Brain microvascular endothelial cell (primary cell): Measurements from ENCODE around the gene HES6.

Source experiments
- DNase-seq: peaks from one replicate; pipeline ENCODE4 v3.0.0-alpha.2; 2020
- H3K27ac ChIP-seq: fragments of 250-450 bp; sonication (Bioruptor Pico); 2 replicates; pipeline ENCODE4 v1.5.1; 2020; ENCODE audit warnings: mild to moderate bottlenecking, moderate library complexity
- H3K27me3 ChIP-seq: fragments of 250-450 bp; sonication (Bioruptor Pico); replicated peaks from 2 replicates; pipeline ENCODE4 v1.5.1; 2020; ENCODE audit warnings: mild to moderate bottlenecking
- H3K36me3 ChIP-seq: fragments of 250-450 bp; sonication (Bioruptor Pico); replicated peaks from 2 replicates; pipeline ENCODE4 v1.5.1; 2020; ENCODE audit warnings: mild to moderate bottlenecking
- H3K4me3 ChIP-seq: 2 replicates; pipeline ENCODE4 v1.5.1; 2011; ENCODE audit warnings: low read depth, mild to moderate bottlenecking, control low read depth, low read length, moderate library complexity
- in situ Hi-C: cut with HindIII; loops from 2 replicates; pipeline ENCODE4 v1.10.0; 2017; ENCODE audit warnings: low sequenced_read_pairs, low pct_ligation_motif_present
- TF ChIP-seq, protein P1 (sequence below): IDR thresholded peaks from 2 replicates; pipeline ENCODE4 v1.5.1; 2011; ENCODE audit warnings: low read depth, mild to moderate bottlenecking, moderate library complexity, low read length, control low read depth, inconsistent platforms; ENCODE audit errors: missing control alignments

Gene HES6

DNA sequence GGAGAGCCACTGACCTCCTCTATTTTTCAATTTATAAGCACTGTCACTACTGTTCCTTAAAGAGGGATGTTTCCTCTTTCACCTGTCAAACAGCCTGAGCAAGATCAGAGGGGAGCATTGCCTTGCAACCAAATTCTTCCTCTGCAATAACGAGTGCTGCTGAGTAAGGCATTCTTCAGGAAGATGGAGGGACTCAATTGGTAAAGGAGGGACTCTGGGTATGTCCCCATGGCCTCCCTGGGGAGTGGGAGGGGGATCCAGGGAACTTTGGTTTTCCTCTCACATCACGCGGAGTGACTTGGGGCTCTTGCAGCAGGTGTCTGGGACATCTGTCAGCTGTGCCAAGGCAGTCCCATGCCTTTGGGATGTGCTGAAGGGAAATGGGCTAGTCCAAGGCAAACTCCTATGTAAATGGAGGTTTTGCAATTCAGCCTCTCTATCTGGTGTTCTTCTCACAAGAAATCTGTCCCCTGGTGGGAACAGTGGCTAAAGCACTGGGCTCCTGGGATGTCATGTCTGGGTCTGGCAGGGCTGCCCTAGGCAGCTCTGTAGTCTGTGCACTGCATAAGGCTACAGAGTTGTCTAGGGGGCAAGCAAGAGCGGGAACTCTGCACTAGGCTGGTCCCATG, 14.4 kb upstream of the HES6 start:
- Histone ChIP-seq H3K27me3 (no peaks in the 10 kb centered on the region), H3K4me3 (no peak overlapping the region), H3K36me3 (no peaks in the 10 kb centered on the region), H3K27ac (no peak overlapping the region)
- DNase-seq, result no peak
- in situ Hi-C loops, result no loop called here
- TF ChIP-seq, protein P1, sequence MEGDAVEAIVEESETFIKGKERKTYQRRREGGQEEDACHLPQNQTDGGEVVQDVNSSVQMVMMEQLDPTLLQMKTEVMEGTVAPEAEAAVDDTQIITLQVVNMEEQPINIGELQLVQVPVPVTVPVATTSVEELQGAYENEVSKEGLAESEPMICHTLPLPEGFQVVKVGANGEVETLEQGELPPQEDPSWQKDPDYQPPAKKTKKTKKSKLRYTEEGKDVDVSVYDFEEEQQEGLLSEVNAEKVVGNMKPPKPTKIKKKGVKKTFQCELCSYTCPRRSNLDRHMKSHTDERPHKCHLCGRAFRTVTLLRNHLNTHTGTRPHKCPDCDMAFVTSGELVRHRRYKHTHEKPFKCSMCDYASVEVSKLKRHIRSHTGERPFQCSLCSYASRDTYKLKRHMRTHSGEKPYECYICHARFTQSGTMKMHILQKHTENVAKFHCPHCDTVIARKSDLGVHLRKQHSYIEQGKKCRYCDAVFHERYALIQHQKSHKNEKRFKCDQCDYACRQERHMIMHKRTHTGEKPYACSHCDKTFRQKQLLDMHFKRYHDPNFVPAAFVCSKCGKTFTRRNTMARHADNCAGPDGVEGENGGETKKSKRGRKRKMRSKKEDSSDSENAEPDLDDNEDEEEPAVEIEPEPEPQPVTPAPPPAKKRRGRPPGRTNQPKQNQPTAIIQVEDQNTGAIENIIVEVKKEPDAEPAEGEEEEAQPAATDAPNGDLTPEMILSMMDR, result no peak

DNA sequence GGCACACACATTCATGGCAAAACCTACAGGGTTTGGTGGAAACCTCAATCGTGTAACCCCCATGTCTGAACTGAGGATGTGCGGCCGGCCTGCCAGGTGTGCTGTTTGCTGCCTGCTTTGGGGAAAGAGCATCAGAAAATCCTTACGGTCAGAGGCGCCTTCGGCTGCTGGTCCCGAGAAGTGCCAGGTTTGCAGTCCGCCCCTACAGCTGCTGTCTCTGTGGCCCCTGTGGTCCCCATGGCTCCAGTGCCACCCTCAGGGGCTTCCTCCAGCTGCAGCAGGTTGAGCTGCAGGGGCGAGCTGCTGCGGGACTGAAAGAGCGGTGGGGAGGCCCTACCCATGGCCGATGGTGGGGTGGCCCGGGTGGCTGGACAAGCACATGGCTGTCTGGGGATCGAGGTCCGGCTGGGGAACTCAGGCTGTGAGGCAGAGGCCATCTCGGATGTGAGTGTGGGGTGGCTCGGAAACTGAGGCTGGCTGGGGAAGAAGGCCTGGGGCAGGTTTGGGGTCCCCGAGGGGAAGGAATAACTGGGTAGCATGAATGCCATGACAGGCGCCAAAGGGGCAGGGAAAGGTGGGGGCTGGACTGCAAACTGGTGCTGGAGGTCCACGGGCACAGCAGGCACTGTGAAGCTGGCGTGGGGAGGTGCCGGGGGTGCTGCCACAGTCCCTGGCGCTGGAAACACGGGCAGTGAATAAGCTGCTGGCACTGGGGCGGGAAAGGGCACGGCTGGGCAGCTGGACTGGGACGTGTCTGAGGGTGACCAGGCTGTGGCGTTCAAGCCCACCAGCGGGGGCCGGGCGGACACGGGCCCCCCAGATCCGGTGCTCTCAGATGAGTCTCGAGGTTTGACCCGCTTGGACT, 13.2 kb upstream of the HES6 start:
- no peak overlapping the region for H3K27ac ChIP-seq
- in situ Hi-C loops, result no loop called here
- H3K4me3 ChIP-seq, result no peak overlapping the region
- TF ChIP-seq, protein P1, result no peak
- H3K27me3 ChIP-seq, result no peaks in the 10 kb centered on the region
- H3K36me3 ChIP-seq, result no peaks in the 10 kb centered on the region
- DNase-seq, result no peak

DNA sequence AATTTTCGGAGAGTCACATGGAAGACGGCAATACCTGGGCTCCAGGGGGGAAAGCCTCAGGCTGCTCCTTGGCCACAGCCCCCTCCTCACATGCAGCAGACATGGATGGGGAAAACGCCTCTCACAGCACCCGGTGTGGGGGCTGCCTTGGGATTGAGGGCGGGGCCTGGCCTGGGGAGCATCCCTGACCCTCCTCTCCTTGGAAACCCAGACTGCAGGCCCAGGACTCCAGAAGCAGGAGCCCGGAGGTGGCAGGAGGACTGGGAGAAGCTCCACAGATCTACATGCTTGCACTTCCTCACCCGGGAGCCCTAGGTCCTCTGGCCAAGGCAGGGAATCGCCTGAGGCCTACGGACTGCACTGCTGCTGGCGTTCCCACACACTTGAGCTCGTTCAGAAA, 12.1 kb upstream of the HES6 start:
- Histone ChIP-seq H3K27me3 (no peaks in the 10 kb centered on the region), H3K4me3 (no peak overlapping the region), H3K27ac (no peak overlapping the region), H3K36me3 (no peaks in the 10 kb centered on the region)
- no peak for DNase-seq
- TF ChIP-seq, protein P1, result no peak
- in situ Hi-C loops, result no loop called here

DNA sequence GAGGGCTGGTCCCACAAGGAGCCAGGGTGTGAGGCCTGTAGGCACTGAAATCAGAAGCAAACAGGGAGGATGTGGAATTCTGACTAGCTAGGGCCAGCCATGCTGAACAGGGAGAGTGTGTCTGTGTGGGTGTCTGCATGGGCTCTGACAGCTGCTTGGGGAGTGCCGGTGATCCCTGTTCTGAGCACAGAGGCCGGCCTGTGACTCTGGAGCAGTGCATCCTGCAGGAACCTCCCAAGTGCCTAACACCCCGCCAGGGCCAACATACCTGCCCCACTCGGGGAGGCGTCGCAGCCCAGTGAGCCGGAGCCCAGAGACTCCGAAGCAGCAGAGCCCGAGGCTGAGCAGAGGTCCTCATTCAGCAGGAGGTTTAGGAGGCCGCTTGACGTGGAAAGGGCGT, 11.5 kb upstream of the HES6 start:
- DNase-seq, result no peak
- Histone ChIP-seq H3K27me3 (no peaks in the 10 kb centered on the region), H3K27ac (no peak overlapping the region), H3K4me3 (no peak overlapping the region), H3K36me3 (no peaks in the 10 kb centered on the region)
- TF ChIP-seq, protein P1, result no peak
- in situ Hi-C loops, result no loop called here

DNA sequence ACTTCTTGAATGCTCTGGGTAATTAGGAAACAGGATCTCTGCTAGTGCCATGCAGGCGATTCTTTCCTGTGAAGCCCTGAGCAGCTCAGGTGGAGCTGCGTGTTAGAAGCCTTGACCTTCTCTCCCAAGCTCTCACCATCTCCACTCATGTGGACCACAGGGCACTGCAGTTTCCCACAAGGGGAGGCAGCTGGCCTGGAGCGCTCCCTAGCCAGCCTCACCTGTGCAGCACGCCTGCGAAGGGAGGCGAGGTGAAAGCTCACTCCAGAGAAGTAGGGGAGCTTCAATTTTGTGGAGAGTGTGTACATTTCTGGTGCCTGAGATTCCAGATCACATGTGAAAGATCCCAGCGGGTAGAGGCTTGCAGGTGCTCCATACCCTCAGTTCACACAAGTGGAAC, 11.1 kb upstream of the HES6 start:
- H3K36me3 ChIP-seq, result no peaks in the 10 kb centered on the region
- no peak for DNase-seq
- TF ChIP-seq, protein P1, result no peak
- no peaks in the 10 kb centered on the region for H3K27me3 ChIP-seq
- no peak overlapping the region for H3K27ac ChIP-seq
- in situ Hi-C loops, result no loop called here
- no peak overlapping the region for H3K4me3 ChIP-seq
